ENCODE results near the gene KRT6A. TPM values are rescaled to one million over a fixed set of nuclear protein-coding genes. Genes with fewer than 3 reads are reported as not detected.

Gene KRT6A
- polyA plus RNA-seq, 1 donor (not counting 4 experiments of a cell fraction or from before 2014, with no cell fraction given), result 12,338 TPM

DNA sequence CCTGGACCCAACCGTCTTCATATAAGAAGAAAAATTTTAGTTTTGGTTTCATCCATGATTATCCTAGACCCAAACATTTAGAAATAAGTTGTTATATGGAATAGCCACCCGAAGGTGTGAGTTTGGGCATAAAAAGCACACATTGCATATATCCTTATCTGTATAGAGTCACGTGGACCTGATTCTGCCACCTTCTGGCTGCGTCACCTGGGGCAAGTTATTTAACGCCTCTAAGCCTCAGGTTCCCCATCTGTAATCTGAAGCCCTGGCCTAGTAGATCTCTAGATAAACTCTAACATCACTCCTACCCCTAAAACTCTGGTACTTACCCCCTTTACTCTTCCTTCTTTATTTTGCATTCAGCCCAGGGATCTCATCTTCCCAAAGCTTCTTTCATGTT lies 41.4 kb upstream of the KRT6A start:
- Histone ChIP-seq H4K20me1 (ENCODE audit: control insufficient read depth, extremely low read depth, insufficient read depth, low read length) (no peaks in the 10 kb centered on the region), H3K4me3 (ENCODE audit: control insufficient read depth in 2 of 3, extremely low read depth in 1 of 3, insufficient read depth in 2 of 3, low read depth in 1 of 3, low read length in 3 of 3) (no peak overlapping the region), H3K4me2 (ENCODE audit: control insufficient read depth, extremely low read depth, insufficient read depth, low read depth, low read length) (no peak overlapping the region), H3K4me1 (ENCODE audit: control insufficient read depth, extremely low read depth, insufficient read depth, low read length) (peaks cover 18% of the 10 kb centered on the region), H3K27me3 (ENCODE audit: control insufficient read depth, extremely low read depth, insufficient read depth, low read length) (no peaks in the 10 kb centered on the region), H3K27ac (ENCODE audit: control insufficient read depth, insufficient read depth, low read length) (no peak overlapping the region), H2AFZ (ENCODE audit: control insufficient read depth, low read length) (no peak overlapping the region), H3K9me1 (ENCODE audit: control insufficient read depth, extremely low read depth, insufficient read depth, low read length) (no peaks in the 10 kb centered on the region), H3K36me3 (ENCODE audit: control insufficient read depth in 2 of 2, extremely low read depth in 1 of 2, insufficient read depth in 2 of 2, low read length in 2 of 2) (no peaks in the 10 kb centered on the region), H3K9ac (ENCODE audit: control insufficient read depth, extremely low read depth, insufficient read depth, low read length) (no peak overlapping the region), H3K9me3 (ENCODE audit: control insufficient read depth, low read depth, low read length) (no peaks in the 10 kb centered on the region), H3K79me2 (ENCODE audit: control insufficient read depth, insufficient read depth, low read length) (no peaks in the 10 kb centered on the region)
- dilution Hi-C loops (cut with MboI; ENCODE audit: extremely low pct_ligation_motif_present, low sequenced_read_pairs), result no loop called here
- FAIRE-seq (no peak), DNase-seq (ENCODE audit: low read depth, low spot score) (no peak)
- no peak for TF ChIP-seq EZH2 (IDR thresholded peaks at IDR 0.05; ENCODE audit: low read length)
- TF ChIP-seq, protein P1, sequence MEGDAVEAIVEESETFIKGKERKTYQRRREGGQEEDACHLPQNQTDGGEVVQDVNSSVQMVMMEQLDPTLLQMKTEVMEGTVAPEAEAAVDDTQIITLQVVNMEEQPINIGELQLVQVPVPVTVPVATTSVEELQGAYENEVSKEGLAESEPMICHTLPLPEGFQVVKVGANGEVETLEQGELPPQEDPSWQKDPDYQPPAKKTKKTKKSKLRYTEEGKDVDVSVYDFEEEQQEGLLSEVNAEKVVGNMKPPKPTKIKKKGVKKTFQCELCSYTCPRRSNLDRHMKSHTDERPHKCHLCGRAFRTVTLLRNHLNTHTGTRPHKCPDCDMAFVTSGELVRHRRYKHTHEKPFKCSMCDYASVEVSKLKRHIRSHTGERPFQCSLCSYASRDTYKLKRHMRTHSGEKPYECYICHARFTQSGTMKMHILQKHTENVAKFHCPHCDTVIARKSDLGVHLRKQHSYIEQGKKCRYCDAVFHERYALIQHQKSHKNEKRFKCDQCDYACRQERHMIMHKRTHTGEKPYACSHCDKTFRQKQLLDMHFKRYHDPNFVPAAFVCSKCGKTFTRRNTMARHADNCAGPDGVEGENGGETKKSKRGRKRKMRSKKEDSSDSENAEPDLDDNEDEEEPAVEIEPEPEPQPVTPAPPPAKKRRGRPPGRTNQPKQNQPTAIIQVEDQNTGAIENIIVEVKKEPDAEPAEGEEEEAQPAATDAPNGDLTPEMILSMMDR (optimal IDR thresholded peaks at IDR 0.05 in 1 of 3, IDR thresholded peaks at IDR 0.05 in 1 of 3, conservative IDR thresholded peaks at IDR 0.05 in 1 of 3; ENCODE audit: extremely low read depth in 1 of 3, insufficient read depth in 2 of 3, low read length in 3 of 3), result peak in 1 of 3 experiments; percentile 35

DNA sequence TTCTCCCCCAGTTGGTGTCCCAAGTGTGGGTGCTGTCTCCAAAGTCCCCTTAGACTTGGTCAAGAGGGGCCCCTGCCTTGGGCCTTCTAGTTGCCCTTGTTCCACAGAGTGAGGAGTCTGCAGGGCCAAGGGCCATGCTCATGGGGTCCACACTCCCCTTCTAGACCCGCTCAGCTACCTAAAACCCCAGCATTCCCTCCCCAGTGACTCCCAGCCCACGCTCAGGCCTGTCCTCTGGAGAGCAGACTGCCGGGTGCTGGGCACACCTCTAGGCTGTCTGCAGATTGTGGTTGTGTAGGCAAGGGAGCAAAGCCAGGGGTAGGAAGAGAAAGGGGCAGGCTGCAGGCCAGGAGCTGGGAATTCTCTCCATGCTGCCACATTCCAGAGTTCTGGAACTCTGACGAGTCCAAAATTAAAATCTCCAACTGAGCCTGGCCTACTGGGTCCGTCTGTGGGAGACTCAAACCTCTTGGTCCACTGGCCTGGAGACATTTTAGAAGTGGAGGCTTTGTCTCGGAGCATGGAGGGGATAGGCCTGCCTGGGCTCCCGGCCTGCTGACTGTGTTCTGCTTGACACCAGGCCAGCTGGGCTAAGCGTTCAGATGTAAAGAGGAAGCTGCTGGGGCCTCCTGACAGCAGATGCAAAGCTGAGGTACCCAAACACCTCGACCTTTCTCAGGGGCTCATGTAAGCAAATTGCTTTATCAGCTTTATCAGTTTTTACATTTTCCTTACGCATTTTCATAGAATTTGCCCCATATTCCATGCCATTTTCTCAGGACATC lies 40.8 kb upstream of the KRT6A start:
- Histone ChIP-seq H3K9me3 (ENCODE audit: control insufficient read depth, low read depth, low read length) (no peaks in the 10 kb centered on the region), H3K4me3 (ENCODE audit: control insufficient read depth in 2 of 3, extremely low read depth in 1 of 3, insufficient read depth in 2 of 3, low read depth in 1 of 3, low read length in 3 of 3) (no peak overlapping the region), H3K36me3 (ENCODE audit: control insufficient read depth in 2 of 2, extremely low read depth in 1 of 2, insufficient read depth in 2 of 2, low read length in 2 of 2) (no peaks in the 10 kb centered on the region), H3K79me2 (ENCODE audit: control insufficient read depth, insufficient read depth, low read length) (no peaks in the 10 kb centered on the region), H3K27me3 (ENCODE audit: control insufficient read depth, extremely low read depth, insufficient read depth, low read length) (no peaks in the 10 kb centered on the region), H3K9me1 (ENCODE audit: control insufficient read depth, extremely low read depth, insufficient read depth, low read length) (no peaks in the 10 kb centered on the region), H2AFZ (ENCODE audit: control insufficient read depth, low read length) (no peak overlapping the region), H3K4me1 (ENCODE audit: control insufficient read depth, extremely low read depth, insufficient read depth, low read length) (peaks cover 12% of the 10 kb centered on the region), H3K9ac (ENCODE audit: control insufficient read depth, extremely low read depth, insufficient read depth, low read length) (no peak overlapping the region), H3K4me2 (ENCODE audit: control insufficient read depth, extremely low read depth, insufficient read depth, low read depth, low read length) (no peak overlapping the region), H3K27ac (ENCODE audit: control insufficient read depth, insufficient read depth, low read length) (no peak overlapping the region), H4K20me1 (ENCODE audit: control insufficient read depth, extremely low read depth, insufficient read depth, low read length) (no peaks in the 10 kb centered on the region)
- DNase-seq (ENCODE audit: low read depth, low spot score), result no peak
- FAIRE-seq, result no peak
- TF ChIP-seq, protein P1 (optimal IDR thresholded peaks at IDR 0.05 in 1 of 3, IDR thresholded peaks at IDR 0.05 in 1 of 3, conservative IDR thresholded peaks at IDR 0.05 in 1 of 3; ENCODE audit: extremely low read depth in 1 of 3, insufficient read depth in 2 of 3, low read length in 3 of 3), result no peak
- no peak for TF ChIP-seq EZH2 (IDR thresholded peaks at IDR 0.05; ENCODE audit: low read length)
- dilution Hi-C loops (cut with MboI; ENCODE audit: extremely low pct_ligation_motif_present, low sequenced_read_pairs), result no loop called here

Measured in keratinocyte (primary cell).